SK-N-SH treated with all-trans-retinoic acid at 6 μM for 48 hours (cell line): Measurements from ENCODE around the gene HDDC3.

ENCODE experiments used
- PATZ1 ChIP-seq: fragments of 250-450 bp; sonication (Bioruptor Pico); IDR thresholded peaks from 2 replicates; pipeline ENCODE4 v1.8.0; 2020; ENCODE audit warnings: mild to moderate bottlenecking, moderate library complexity, borderline replicate concordance
- RARB ChIP-seq: fragments of 250-450 bp; sonication (Bioruptor Pico); IDR thresholded peaks from 2 replicates; pipeline ENCODE4 v1.8.0; 2021; ENCODE audit warnings: mild to moderate bottlenecking, moderate library complexity
- SNAI2 ChIP-seq: fragments of 250-450 bp; sonication (Bioruptor Pico); IDR thresholded peaks from 2 replicates; pipeline ENCODE4 v1.5.0; 2020; ENCODE audit warnings: mild to moderate bottlenecking, moderate library complexity

DNA sequence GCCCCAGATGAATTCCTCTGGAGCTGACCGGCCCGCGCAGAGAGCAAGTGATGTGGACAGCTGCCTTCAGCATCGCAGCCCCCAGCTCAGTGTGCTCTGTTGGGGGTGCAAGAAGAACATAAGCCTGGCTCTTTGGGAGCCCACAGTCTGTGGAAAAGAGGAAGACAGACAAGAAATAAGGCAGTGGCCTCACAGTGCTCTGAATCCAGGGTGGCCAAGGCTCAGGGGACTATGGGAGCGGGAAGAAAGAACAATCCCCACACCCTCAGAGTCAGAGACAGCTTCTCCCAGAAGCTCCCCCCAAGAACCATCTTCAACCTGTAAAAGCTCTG is 277 bp upstream of the HDDC3 start:
- TF ChIP-seq SNAI2: no peak
- TF ChIP-seq RARB (CRISPR knock-in tag): no peak
- TF ChIP-seq PATZ1 (CRISPR knock-in tag): no peak
